ENCODE measurements around the gene ENTPD7.

The ENTPD7 gene

GRCh38 chr10:99647601-99648151, 11.6 kb upstream of the ENTPD7 start:
- no CpG with 5 or more reads among the region's 2 CpGs for WGBS (ENCODE audit: insufficient coverage, insufficient read length)
- DNase-seq (ENCODE audit: low read depth, low spot score) = no peak
- H3K4me1 ChIP-seq (ENCODE audit: control insufficient read depth, insufficient read depth, low read length) = no peaks in the 10 kb centered on the region
- no peak overlapping the region for H3K4me3 ChIP-seq (ENCODE audit: low read length)
- no peak overlapping the region for H3K27ac ChIP-seq (ENCODE audit: low read length)
- H3K27me3 ChIP-seq (ENCODE audit: control insufficient read depth, insufficient read depth, low read length) = no peaks in the 10 kb centered on the region
- H3K36me3 ChIP-seq (ENCODE audit: control insufficient read depth, insufficient read depth, low read length) = no peaks in the 10 kb centered on the region
- no peaks in the 10 kb centered on the region for H3K9me3 ChIP-seq (ENCODE audit: control insufficient read depth, insufficient read depth, low read length)

GRCh38 chr10:99648717-99649116, 10.6 kb upstream of the ENTPD7 start:
- H3K9me3 ChIP-seq (ENCODE audit: control insufficient read depth, insufficient read depth, low read length) = no peaks in the 10 kb centered on the region
- no peaks in the 10 kb centered on the region for H3K27me3 ChIP-seq (ENCODE audit: control insufficient read depth, insufficient read depth, low read length)
- H3K36me3 ChIP-seq (ENCODE audit: control insufficient read depth, insufficient read depth, low read length) = no peaks in the 10 kb centered on the region
- no peak for DNase-seq (ENCODE audit: low read depth, low spot score)
- H3K4me3 ChIP-seq (ENCODE audit: low read length) = no peak overlapping the region
- H3K27ac ChIP-seq (ENCODE audit: low read length) = no peak overlapping the region
- WGBS (ENCODE audit: insufficient coverage, insufficient read length) = no CpG with 5 or more reads among the region's 1 CpG
- no peaks in the 10 kb centered on the region for H3K4me1 ChIP-seq (ENCODE audit: control insufficient read depth, insufficient read depth, low read length)

- no peak overlapping the region for H3K4me3 ChIP-seq (ENCODE audit: low read length)
- H3K36me3 ChIP-seq (ENCODE audit: control insufficient read depth, insufficient read depth, low read length) = no peaks in the 10 kb centered on the region
- no peaks in the 10 kb centered on the region for H3K4me1 ChIP-seq (ENCODE audit: control insufficient read depth, insufficient read depth, low read length)
- no peaks in the 10 kb centered on the region for H3K9me3 ChIP-seq (ENCODE audit: control insufficient read depth, insufficient read depth, low read length)
- H3K27ac ChIP-seq (ENCODE audit: low read length) = no peak overlapping the region
- no peak for DNase-seq (ENCODE audit: low read depth, low spot score)
- WGBS (ENCODE audit: insufficient coverage, insufficient read length) = no CpG with 5 or more reads among the region's 4 CpGs
- H3K27me3 ChIP-seq (ENCODE audit: control insufficient read depth, insufficient read depth, low read length) = no peaks in the 10 kb centered on the region
Observed at GRCh38 chr10:99652800-99653390, 6.4 kb upstream of the ENTPD7 start.

- 100% methylated on average over 1 of the region's 9 CpGs for WGBS (ENCODE audit: insufficient coverage, insufficient read length)
- Histone ChIP-seq H3K27ac (ENCODE audit: low read length) (no peak overlapping the region), H3K36me3 (ENCODE audit: control insufficient read depth, insufficient read depth, low read length) (no peaks in the 10 kb centered on the region), H3K4me3 (ENCODE audit: low read length) (no peak overlapping the region), H3K27me3 (ENCODE audit: control insufficient read depth, insufficient read depth, low read length) (no peaks in the 10 kb centered on the region; the same call in 1 of the 2 replicates), H3K4me1 (ENCODE audit: control insufficient read depth, insufficient read depth, low read length) (no peaks in the 10 kb centered on the region), H3K9me3 (ENCODE audit: control insufficient read depth, insufficient read depth, low read length) (no peaks in the 10 kb centered on the region)
- DNase-seq (ENCODE audit: low read depth, low spot score) = no peak
Observed at GRCh38 chr10:99654390-99655175, 4.7 kb upstream of the ENTPD7 start.

GRCh38 chr10:99656199-99657064, 2.9 kb upstream of the ENTPD7 start:
- H3K9me3 ChIP-seq (ENCODE audit: control insufficient read depth, insufficient read depth, low read length) = no peaks in the 10 kb centered on the region
- no peak overlapping the region for H3K4me3 ChIP-seq (ENCODE audit: low read length)
- DNase-seq (ENCODE audit: low read depth, low spot score) = no peak
- WGBS (ENCODE audit: insufficient coverage, insufficient read length) = no CpG with 5 or more reads among the region's 1 CpG
- no peaks in the 10 kb centered on the region for H3K36me3 ChIP-seq (ENCODE audit: control insufficient read depth, insufficient read depth, low read length)
- no peaks in the 10 kb centered on the region for H3K4me1 ChIP-seq (ENCODE audit: control insufficient read depth, insufficient read depth, low read length)
- H3K27ac ChIP-seq (ENCODE audit: low read length) = no peak overlapping the region
- H3K27me3 ChIP-seq (ENCODE audit: control insufficient read depth, insufficient read depth, low read length) = no peaks in the 10 kb centered on the region; the same call in 1 of the 2 replicates

GRCh38 chr10:99658622-99659030, 683 bp upstream of the ENTPD7 start:
- no peaks in the 10 kb centered on the region for H3K9me3 ChIP-seq (ENCODE audit: control insufficient read depth, insufficient read depth, low read length)
- no peaks in the 10 kb centered on the region for H3K36me3 ChIP-seq (ENCODE audit: control insufficient read depth, insufficient read depth, low read length)
- no peaks in the 10 kb centered on the region for H3K4me1 ChIP-seq (ENCODE audit: control insufficient read depth, insufficient read depth, low read length)
- no CpG with 5 or more reads among the region's 24 CpGs for WGBS (ENCODE audit: insufficient coverage, insufficient read length)
- no peaks in the 10 kb centered on the region; the same call in 1 of the 2 replicates for H3K27me3 ChIP-seq (ENCODE audit: control insufficient read depth, insufficient read depth, low read length)
- peak overlapping the region; percentile 73; the same call in 1 of the 2 replicates for H3K4me3 ChIP-seq (ENCODE audit: low read length)
- DNase-seq (ENCODE audit: low read depth, low spot score) = no peak
- no peak overlapping the region for H3K27ac ChIP-seq (ENCODE audit: low read length)

- Histone ChIP-seq H3K4me1 (ENCODE audit: control insufficient read depth, insufficient read depth, low read length) (no peaks in the 10 kb centered on the region), H3K4me3 (ENCODE audit: low read length) (peak overlapping the region; percentile 73; the same call in 1 of the 2 replicates), H3K27me3 (ENCODE audit: control insufficient read depth, insufficient read depth, low read length) (no peaks in the 10 kb centered on the region; the same call in 1 of the 2 replicates), H3K36me3 (ENCODE audit: control insufficient read depth, insufficient read depth, low read length) (no peaks in the 10 kb centered on the region), H3K9me3 (ENCODE audit: control insufficient read depth, insufficient read depth, low read length) (no peaks in the 10 kb centered on the region), H3K27ac (ENCODE audit: low read length) (no peak overlapping the region)
- no peak for DNase-seq (ENCODE audit: low read depth, low spot score)
- WGBS (ENCODE audit: insufficient coverage, insufficient read length) = no CpG with 5 or more reads among the region's 10 CpGs
Observed at GRCh38 chr10:99659868-99660366, 608 bp downstream of the ENTPD7 start.

GRCh38 chr10:99660662-99661376, 1.5 kb downstream of the ENTPD7 start:
- Histone ChIP-seq H3K27me3 (ENCODE audit: control insufficient read depth, insufficient read depth, low read length) (no peaks in the 10 kb centered on the region; the same call in 1 of the 2 replicates), H3K4me1 (ENCODE audit: control insufficient read depth, insufficient read depth, low read length) (no peaks in the 10 kb centered on the region), H3K4me3 (ENCODE audit: low read length) (no peak overlapping the region), H3K36me3 (ENCODE audit: control insufficient read depth, insufficient read depth, low read length) (no peaks in the 10 kb centered on the region), H3K27ac (ENCODE audit: low read length) (no peak overlapping the region), H3K9me3 (ENCODE audit: control insufficient read depth, insufficient read depth, low read length) (no peaks in the 10 kb centered on the region)
- DNase-seq (ENCODE audit: low read depth, low spot score) = no peak
- no CpG with 5 or more reads among the region's 6 CpGs for WGBS (ENCODE audit: insufficient coverage, insufficient read length)

GRCh38 chr10:99661377-99661763, 2.1 kb downstream of the ENTPD7 start:
- Histone ChIP-seq H3K27ac (ENCODE audit: low read length) (no peak overlapping the region), H3K9me3 (ENCODE audit: control insufficient read depth, insufficient read depth, low read length) (no peaks in the 10 kb centered on the region), H3K4me1 (ENCODE audit: control insufficient read depth, insufficient read depth, low read length) (no peaks in the 10 kb centered on the region), H3K27me3 (ENCODE audit: control insufficient read depth, insufficient read depth, low read length) (no peaks in the 10 kb centered on the region; the same call in 1 of the 2 replicates), H3K4me3 (ENCODE audit: low read length) (no peak overlapping the region), H3K36me3 (ENCODE audit: control insufficient read depth, insufficient read depth, low read length) (no peaks in the 10 kb centered on the region)
- WGBS (ENCODE audit: insufficient coverage, insufficient read length) = no CpG with 5 or more reads among the region's 6 CpGs
- DNase-seq (ENCODE audit: low read depth, low spot score) = no peak
